Lower leg skin (tissue), 3 donors: ENCODE data around the gene DEGS2.

ENCODE experiments used
- POLR2A ChIP-seq, 2 donors: fragments of 450-650 bp; IDR thresholded peaks; one replicate each; pipeline ENCODE4 v1.6.1; 2016 to 2017; ENCODE audit warnings: antibody characterized with exemption in 2 of 2, mild to moderate bottlenecking in 1 of 2, moderate library complexity in 1 of 2
- TF ChIP-seq, protein P1 (sequence below), 3 donors: fragments of 450-650 bp; IDR thresholded peaks; one replicate each; pipeline ENCODE4 v1.5.1; 2016; ENCODE audit warnings: antibody characterized with exemption in 3 of 3, mild to moderate bottlenecking in 3 of 3, moderate library complexity in 2 of 3

DNA sequence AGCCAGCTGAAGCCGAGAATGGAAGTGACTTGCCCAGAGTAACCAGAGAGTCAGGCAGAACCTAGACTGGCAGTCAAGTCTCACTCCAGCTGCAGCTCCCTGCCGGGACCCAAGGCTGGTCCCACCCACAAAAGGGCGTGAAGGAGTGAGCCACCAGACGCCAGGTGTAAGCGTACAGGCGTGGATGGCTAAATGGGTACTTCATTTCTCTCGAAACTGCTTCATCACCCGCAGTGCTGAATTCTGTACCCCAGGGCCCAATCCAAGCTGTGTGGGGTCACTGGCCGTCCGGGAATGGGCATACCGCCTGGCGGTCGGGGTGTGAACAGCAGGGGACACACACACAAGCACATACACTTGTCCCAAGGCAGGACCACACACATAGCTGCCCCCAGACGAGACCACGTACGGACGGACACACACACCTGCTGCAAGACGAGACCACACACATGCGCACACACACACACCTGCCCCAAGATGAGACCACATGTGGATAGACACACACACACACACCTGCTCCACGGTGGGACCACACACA lies 34.8 kb downstream of the DEGS2 start:
- TF ChIP-seq, protein P1, sequence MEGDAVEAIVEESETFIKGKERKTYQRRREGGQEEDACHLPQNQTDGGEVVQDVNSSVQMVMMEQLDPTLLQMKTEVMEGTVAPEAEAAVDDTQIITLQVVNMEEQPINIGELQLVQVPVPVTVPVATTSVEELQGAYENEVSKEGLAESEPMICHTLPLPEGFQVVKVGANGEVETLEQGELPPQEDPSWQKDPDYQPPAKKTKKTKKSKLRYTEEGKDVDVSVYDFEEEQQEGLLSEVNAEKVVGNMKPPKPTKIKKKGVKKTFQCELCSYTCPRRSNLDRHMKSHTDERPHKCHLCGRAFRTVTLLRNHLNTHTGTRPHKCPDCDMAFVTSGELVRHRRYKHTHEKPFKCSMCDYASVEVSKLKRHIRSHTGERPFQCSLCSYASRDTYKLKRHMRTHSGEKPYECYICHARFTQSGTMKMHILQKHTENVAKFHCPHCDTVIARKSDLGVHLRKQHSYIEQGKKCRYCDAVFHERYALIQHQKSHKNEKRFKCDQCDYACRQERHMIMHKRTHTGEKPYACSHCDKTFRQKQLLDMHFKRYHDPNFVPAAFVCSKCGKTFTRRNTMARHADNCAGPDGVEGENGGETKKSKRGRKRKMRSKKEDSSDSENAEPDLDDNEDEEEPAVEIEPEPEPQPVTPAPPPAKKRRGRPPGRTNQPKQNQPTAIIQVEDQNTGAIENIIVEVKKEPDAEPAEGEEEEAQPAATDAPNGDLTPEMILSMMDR (IDR thresholded peaks at IDR 0.05): no peak
- TF ChIP-seq POLR2A (IDR thresholded peaks at IDR 0.05): no peak
